RWPE2 (cell line): ENCODE data around the gene DDC.

Experiments used
- ATAC-seq: fragments of 200-7000 bp; cut with Tn5 transposase; 3 replicates; pipeline ENCODE4 v1.9.1; 2021; ENCODE audit warnings: low read depth
- DNase-seq: peaks from one replicate; pipeline ENCODE4 v3.0.0-alpha.2; 2020; ENCODE audit warnings: low spot score
- H3K27ac ChIP-seq: fragments of 450-650 bp; 2 replicates; pipeline ENCODE4 v1.5.1; 2017; ENCODE audit warnings: mild to moderate bottlenecking; ENCODE audit not compliant: poor library complexity, severe bottlenecking
- H3K27me3 ChIP-seq: fragments of 250-450 bp; sonication (Bioruptor Pico); 2 replicates; pipeline ENCODE4 v1.5.1; 2021; ENCODE audit warnings: mild to moderate bottlenecking, moderate library complexity; ENCODE audit not compliant: insufficient read depth, poor library complexity, severe bottlenecking
- H3K36me3 ChIP-seq: fragments of 250-450 bp; sonication (Bioruptor Pico); 2 replicates; pipeline ENCODE4 v1.5.1; 2020; ENCODE audit warnings: low read depth, mild to moderate bottlenecking, moderate library complexity
- H3K4me1 ChIP-seq: fragments of 250-450 bp; sonication (Bioruptor Pico); 2 replicates; pipeline ENCODE4 v1.5.1; 2021; ENCODE audit warnings: mild to moderate bottlenecking, moderate library complexity; ENCODE audit not compliant: insufficient read depth, poor library complexity, severe bottlenecking
- H3K4me3 ChIP-seq: fragments of 250-450 bp; sonication (Bioruptor Pico); 2 replicates; pipeline ENCODE4 v1.5.1; 2021; ENCODE audit warnings: mild to moderate bottlenecking, moderate library complexity; ENCODE audit not compliant: severe bottlenecking
- H3K9me3 ChIP-seq: fragments of 250-450 bp; sonication (Bioruptor Pico); 2 replicates; pipeline ENCODE4 v1.5.1; 2021; ENCODE audit warnings: mild to moderate bottlenecking, moderate library complexity; ENCODE audit not compliant: severe bottlenecking
- CTCF ChIP-seq: fragments of 450-650 bp; IDR thresholded peaks from one replicate; pipeline ENCODE4 v1.5.1; 2017; ENCODE audit warnings: mild to moderate bottlenecking, moderate library complexity; ENCODE audit not compliant: poor library complexity, severe bottlenecking

DDC gene

GRCh38 chr7:50543776-50544442 lies 21.3 kb downstream of the DDC start:
- no peaks in the 10 kb centered on the region for H3K9me3 ChIP-seq
- H3K4me1 ChIP-seq = no peaks in the 10 kb centered on the region
- TF ChIP-seq CTCF = no peak
- ATAC-seq (no peak), DNase-seq (no peak)
- H3K27ac ChIP-seq = no peak overlapping the region
- no peaks in the 10 kb centered on the region for H3K36me3 ChIP-seq
- H3K4me3 ChIP-seq = no peak overlapping the region
- no peaks in the 10 kb centered on the region for H3K27me3 ChIP-seq

- TF ChIP-seq CTCF = no peak
- Histone ChIP-seq H3K36me3 (no peaks in the 10 kb centered on the region), H3K4me1 (no peaks in the 10 kb centered on the region), H3K27me3 (no peaks in the 10 kb centered on the region), H3K27ac (no peak overlapping the region), H3K9me3 (no peaks in the 10 kb centered on the region), H3K4me3 (no peak overlapping the region)
- ATAC-seq (no peak), DNase-seq (no peak)
These were observed 23.1 kb downstream of the DDC start for GRCh38 chr7:50542132-50542531.

GRCh38 chr7:50540785-50541579 lies 24.2 kb downstream of the DDC start:
- H3K36me3 ChIP-seq = no peaks in the 10 kb centered on the region
- TF ChIP-seq CTCF = no peak
- ATAC-seq (no peak), DNase-seq (no peak)
- H3K27me3 ChIP-seq = no peaks in the 10 kb centered on the region
- H3K4me3 ChIP-seq = no peak overlapping the region
- no peaks in the 10 kb centered on the region for H3K9me3 ChIP-seq
- H3K4me1 ChIP-seq = no peaks in the 10 kb centered on the region
- no peak overlapping the region for H3K27ac ChIP-seq

- Histone ChIP-seq H3K4me3 (no peak overlapping the region), H3K9me3 (no peaks in the 10 kb centered on the region), H3K4me1 (peaks cover 6% of the 10 kb centered on the region), H3K36me3 (no peaks in the 10 kb centered on the region), H3K27me3 (no peaks in the 10 kb centered on the region), H3K27ac (no peak overlapping the region)
- ATAC-seq = no peak
- TF ChIP-seq CTCF = no peak
- DNase-seq = no peak
These were observed 25.5 kb downstream of the DDC start for GRCh38 chr7:50539725-50540124.

GRCh38 chr7:50538478-50538877 lies 26.7 kb downstream of the DDC start:
- no peaks in the 10 kb centered on the region for H3K27me3 ChIP-seq
- no peak for ATAC-seq
- TF ChIP-seq CTCF = no peak
- no peak for DNase-seq
- H3K4me1 ChIP-seq = peaks cover 9% of the 10 kb centered on the region
- no peaks in the 10 kb centered on the region for H3K9me3 ChIP-seq
- no peaks in the 10 kb centered on the region for H3K36me3 ChIP-seq
- no peak overlapping the region for H3K27ac ChIP-seq
- H3K4me3 ChIP-seq = no peak overlapping the region
